ENCODE results near the gene SAPCD2. TPM values are rescaled to one million over a fixed set of nuclear protein-coding genes. Genes with fewer than 3 reads are reported as not detected.
A peak's percentile ranks its signal among the peaks of the same experiment; 100 is the strongest.

Gene SAPCD2
- total RNA-seq, 1 experiment from 2014 or later = 18.4 TPM

GRCh38 chr9:137113385-137114159, 43.2 kb upstream of the SAPCD2 start:
- TF ChIP-seq, protein P1, sequence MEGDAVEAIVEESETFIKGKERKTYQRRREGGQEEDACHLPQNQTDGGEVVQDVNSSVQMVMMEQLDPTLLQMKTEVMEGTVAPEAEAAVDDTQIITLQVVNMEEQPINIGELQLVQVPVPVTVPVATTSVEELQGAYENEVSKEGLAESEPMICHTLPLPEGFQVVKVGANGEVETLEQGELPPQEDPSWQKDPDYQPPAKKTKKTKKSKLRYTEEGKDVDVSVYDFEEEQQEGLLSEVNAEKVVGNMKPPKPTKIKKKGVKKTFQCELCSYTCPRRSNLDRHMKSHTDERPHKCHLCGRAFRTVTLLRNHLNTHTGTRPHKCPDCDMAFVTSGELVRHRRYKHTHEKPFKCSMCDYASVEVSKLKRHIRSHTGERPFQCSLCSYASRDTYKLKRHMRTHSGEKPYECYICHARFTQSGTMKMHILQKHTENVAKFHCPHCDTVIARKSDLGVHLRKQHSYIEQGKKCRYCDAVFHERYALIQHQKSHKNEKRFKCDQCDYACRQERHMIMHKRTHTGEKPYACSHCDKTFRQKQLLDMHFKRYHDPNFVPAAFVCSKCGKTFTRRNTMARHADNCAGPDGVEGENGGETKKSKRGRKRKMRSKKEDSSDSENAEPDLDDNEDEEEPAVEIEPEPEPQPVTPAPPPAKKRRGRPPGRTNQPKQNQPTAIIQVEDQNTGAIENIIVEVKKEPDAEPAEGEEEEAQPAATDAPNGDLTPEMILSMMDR (IDR thresholded peaks at IDR 0.05) = no peak
- no peak for TF ChIP-seq SIN3A (IDR thresholded peaks at IDR 0.05; ENCODE audit: borderline replicate concordance, insufficient read depth, low read depth, low read length)
- TF ChIP-seq TCF7L2 (IDR thresholded peaks at IDR 0.05; ENCODE audit: low read depth, low read length) = no peak
- TF ChIP-seq POLR2AphosphoS5 (IDR thresholded peaks at IDR 0.05; ENCODE audit: low read depth, low read length) = no peak
- TF ChIP-seq REST (IDR thresholded peaks at IDR 0.05; ENCODE audit: insufficient read depth in 1 of 2, low read depth in 2 of 2, low read length in 1 of 2) = no peak
- ChIA-PET POLR2A (no interaction called here), CTCF (no interaction called here)
- DNase-seq (ENCODE audit: low read depth, low spot score) = no peak
- ATAC-seq = peak; percentile 46; the same call in 1 of the 2 replicates
- Histone ChIP-seq H3K27me3 (ENCODE audit: control insufficient read depth, insufficient read depth, low read length) (no peaks in the 10 kb centered on the region), H3K27ac (ENCODE audit: low read length) (no peak overlapping the region), H3K9me3 (ENCODE audit: control insufficient read depth, insufficient read depth, low read depth, low read length) (no peaks in the 10 kb centered on the region), H3K4me1 (ENCODE audit: control insufficient read depth, insufficient read depth, low read length) (no peaks in the 10 kb centered on the region), H3K36me3 (ENCODE audit: control insufficient read depth, insufficient read depth, low read length) (no peaks in the 10 kb centered on the region), H3K4me3 (ENCODE audit: low read depth in 2 of 2, low read length in 2 of 2) (peak overlapping the region; percentile 39 to 45)
- intact Hi-C loops (cut with micrococcal nuclease; ENCODE audit: unreplicated experiment) (no loop called here), in situ Hi-C loops (cut with HindIII; ENCODE audit: low pct_unique_long_range_greater_than_20kb, low sequenced_read_pairs) (no loop called here)
- no TSS peak for BruUV-seq (replicated peaks)

- H3K27me3 ChIP-seq (ENCODE audit: control insufficient read depth, insufficient read depth, low read length) = no peaks in the 10 kb centered on the region
- DNase-seq (ENCODE audit: low read depth, low spot score) (no peak), ATAC-seq (no peak)
- H3K36me3 ChIP-seq (ENCODE audit: control insufficient read depth, insufficient read depth, low read length) = no peaks in the 10 kb centered on the region
- H3K4me1 ChIP-seq (ENCODE audit: control insufficient read depth, insufficient read depth, low read length) = no peaks in the 10 kb centered on the region
- TF ChIP-seq, protein P1 (IDR thresholded peaks at IDR 0.05) = no peak
- TF ChIP-seq POLR2AphosphoS5 (IDR thresholded peaks at IDR 0.05; ENCODE audit: low read depth, low read length) (no peak), REST (IDR thresholded peaks at IDR 0.05; ENCODE audit: insufficient read depth in 1 of 2, low read depth in 2 of 2, low read length in 1 of 2) (no peak), SIN3A (IDR thresholded peaks at IDR 0.05; ENCODE audit: borderline replicate concordance, insufficient read depth, low read depth, low read length) (no peak), TCF7L2 (IDR thresholded peaks at IDR 0.05; ENCODE audit: low read depth, low read length) (no peak)
- peak overlapping the region; percentile 15 to 39; a peak in 2 of 4 replicates for H3K4me3 ChIP-seq (ENCODE audit: low read depth in 2 of 2, low read length in 2 of 2)
- intact Hi-C loops (cut with micrococcal nuclease; ENCODE audit: unreplicated experiment) (no loop called here), in situ Hi-C loops (cut with HindIII; ENCODE audit: low pct_unique_long_range_greater_than_20kb, low sequenced_read_pairs) (no loop called here)
- ChIA-PET POLR2A (no interaction called here), CTCF (no interaction called here)
- H3K9me3 ChIP-seq (ENCODE audit: control insufficient read depth, insufficient read depth, low read depth, low read length) = no peaks in the 10 kb centered on the region
- BruUV-seq (replicated peaks) = TSS peak; percentile 86
- no peak overlapping the region for H3K27ac ChIP-seq (ENCODE audit: low read length)
Observed at GRCh38 chr9:137112564-137113384, 42.4 kb upstream of the SAPCD2 start.
